Lung (tissue), 12 donors: Measurements from ENCODE around the gene TSPEAR. TPM values are rescaled to one million over a fixed set of nuclear protein-coding genes. Genes with fewer than 3 reads are reported as not detected.

Source experiments
- ATAC-seq: fragments of 200-7000 bp; cut with Tn5 transposase; one replicate; pipeline ENCODE4 v1.9.1; 2020; ENCODE audit warnings: moderate number of reproducible peaks; ENCODE audit not compliant: insufficient read depth, low FRiP score
- DNase-seq, 3 donors: peaks; one replicate each; pipeline ENCODE4 v3.0.0-alpha.2; 2013 to 2017
- H3K27ac ChIP-seq, 2 donors: one replicate each; pipeline ENCODE4 v1.5.1; 2013; ENCODE audit warnings: mild to moderate bottlenecking in 2 of 2, moderate library complexity in 2 of 2, control low read depth in 1 of 2, inconsistent platforms in 1 of 2, low read depth in 1 of 2, low read length in 1 of 2
- H3K27me3 ChIP-seq, 3 donors: one replicate each; pipeline ENCODE4 v1.5.1; 2013; ENCODE audit warnings: low read length in 2 of 3; ENCODE audit not compliant: control insufficient read depth in 3 of 3, insufficient read depth in 3 of 3
- H3K36me3 ChIP-seq, 4 donors: one replicate each; pipeline ENCODE4 v1.5.1; 2013; ENCODE audit warnings: low read length in 4 of 4, mild to moderate bottlenecking in 1 of 4, moderate library complexity in 1 of 4; ENCODE audit not compliant: control insufficient read depth in 4 of 4, insufficient read depth in 4 of 4
- H3K4me1 ChIP-seq, 5 donors: one replicate each; pipeline ENCODE4 v1.5.1; 2013; ENCODE audit warnings: low read length in 5 of 5, mild to moderate bottlenecking in 2 of 5, moderate library complexity in 1 of 5; ENCODE audit not compliant: control insufficient read depth in 5 of 5, insufficient read depth in 5 of 5
- H3K4me3 ChIP-seq: one replicate; pipeline ENCODE4 v1.5.1; 2013; ENCODE audit warnings: mild to moderate bottlenecking, control low read depth, moderate library complexity
- H3K9ac ChIP-seq, 2 donors: one replicate each; pipeline ENCODE4 v1.5.1; 2013; ENCODE audit warnings: low read length in 2 of 2, control low read depth in 1 of 2; ENCODE audit not compliant: insufficient read depth in 1 of 2
- H3K9me3 ChIP-seq, 4 donors: one replicate each; pipeline ENCODE4 v1.5.1; 2013; ENCODE audit warnings: low read length in 3 of 4, mild to moderate bottlenecking in 1 of 4, moderate library complexity in 1 of 4; ENCODE audit not compliant: control insufficient read depth in 4 of 4, insufficient read depth in 3 of 4
- WGBS, 2 donors: extraction: QIAGEN DNeasy Blood & Tissue Kit; methylation state at CpG; one replicate each; pipeline ENCODE4 v1.1.7; 2013; 5-methylcytosine and 5-hydroxymethylcytosine counted together
- polyA plus RNA-seq, 2 donors: library from polyadenylated mRNA; stranded (reverse); fragments of 200-250 nt; gene quantifications; one replicate each; pipeline ENCODE4 v1.2.1, GENCODE V29; 2013
- total RNA-seq, 2 donors: library from RNA; depleted of rRNA in 1 of 2; stranded (reverse); fragments of >200 nt in 1 of 2; gene quantifications; one replicate each; pipeline ENCODE4 v1.2.1, GENCODE V29; 2014 to 2021
- TF ChIP-seq, protein P1 (sequence below): IDR thresholded peaks from 2 replicates; pipeline ENCODE4 v1.5.1; 2012; ENCODE audit warnings: mild to moderate bottlenecking; ENCODE audit errors: control extremely low read depth, extremely low read depth
- donor health status: control.
- donor health status: control.
- donor health status: Bipolar disorder and iron deficiency.
- donor health status: healthy.
- donor health status: DM: yes; HTN: yes; CAD: no.

TSPEAR gene
- total and polyA plus RNA-seq, 4 donors, result 0.02 to 2.1 (median 0.27) TPM

DNA sequence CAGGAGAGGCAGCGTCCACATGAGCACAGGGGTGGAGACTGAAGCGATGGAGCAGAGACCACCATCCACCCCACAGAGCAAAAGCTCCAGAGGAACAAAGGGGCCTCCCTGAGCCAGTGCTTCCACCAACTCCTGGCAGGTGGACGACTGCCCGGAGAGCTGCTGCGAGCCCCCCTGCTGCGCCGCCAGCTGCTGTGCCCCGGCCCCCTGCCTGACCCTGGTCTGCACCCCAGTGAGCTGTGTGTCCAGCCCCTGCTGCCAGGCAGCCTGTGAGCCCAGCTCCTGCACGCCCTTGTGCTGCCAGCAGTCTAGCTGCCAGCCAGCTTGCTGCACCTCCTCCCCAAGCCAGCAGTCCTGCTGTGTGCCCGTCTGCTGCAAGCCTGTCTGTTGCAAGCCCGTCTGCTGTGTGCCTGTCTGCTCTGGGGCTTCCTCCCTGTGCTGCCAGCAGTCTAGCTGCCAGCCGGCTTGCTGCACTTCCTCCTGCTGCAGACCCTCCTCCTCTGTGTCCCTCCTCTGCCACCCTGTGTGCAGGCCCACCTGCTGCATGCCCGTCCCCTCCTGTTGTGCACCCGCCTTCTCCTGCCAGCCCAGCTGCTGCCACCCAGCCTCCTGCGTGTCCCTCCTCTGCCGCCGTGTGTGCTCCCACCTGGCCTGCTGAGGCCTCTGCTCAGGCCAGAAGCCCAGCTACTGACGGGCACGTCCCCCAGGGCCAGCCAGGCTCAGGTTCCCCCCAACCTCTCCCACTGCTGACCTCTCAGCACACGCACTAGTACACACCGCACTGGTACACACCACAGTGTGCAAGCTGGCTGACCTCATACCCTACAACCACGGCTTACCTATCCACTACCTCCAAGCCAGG lies 9.0 kb downstream of the TSPEAR start:
- Histone ChIP-seq H3K27me3 (peaks cover 18 to 61% (median 24%) of the 10 kb centered on the region in 3 donors), H3K9me3 (peaks cover 0 to 15% (median 0%) of the 10 kb centered on the region in 4 donors), H3K27ac (no peak overlapping the region), H3K4me1 (peaks cover 0 to 4% (median 0%) of the 10 kb centered on the region in 5 donors), H3K36me3 (no peaks in the 10 kb centered on the region), H3K4me3 (no peak overlapping the region), H3K9ac (no peak overlapping the region)
- DNase-seq, result no peak
- WGBS, 2 donors, result 77 to 78% methylated on average over 21 to 22 of the region's 22 CpGs
- TF ChIP-seq, protein P1, sequence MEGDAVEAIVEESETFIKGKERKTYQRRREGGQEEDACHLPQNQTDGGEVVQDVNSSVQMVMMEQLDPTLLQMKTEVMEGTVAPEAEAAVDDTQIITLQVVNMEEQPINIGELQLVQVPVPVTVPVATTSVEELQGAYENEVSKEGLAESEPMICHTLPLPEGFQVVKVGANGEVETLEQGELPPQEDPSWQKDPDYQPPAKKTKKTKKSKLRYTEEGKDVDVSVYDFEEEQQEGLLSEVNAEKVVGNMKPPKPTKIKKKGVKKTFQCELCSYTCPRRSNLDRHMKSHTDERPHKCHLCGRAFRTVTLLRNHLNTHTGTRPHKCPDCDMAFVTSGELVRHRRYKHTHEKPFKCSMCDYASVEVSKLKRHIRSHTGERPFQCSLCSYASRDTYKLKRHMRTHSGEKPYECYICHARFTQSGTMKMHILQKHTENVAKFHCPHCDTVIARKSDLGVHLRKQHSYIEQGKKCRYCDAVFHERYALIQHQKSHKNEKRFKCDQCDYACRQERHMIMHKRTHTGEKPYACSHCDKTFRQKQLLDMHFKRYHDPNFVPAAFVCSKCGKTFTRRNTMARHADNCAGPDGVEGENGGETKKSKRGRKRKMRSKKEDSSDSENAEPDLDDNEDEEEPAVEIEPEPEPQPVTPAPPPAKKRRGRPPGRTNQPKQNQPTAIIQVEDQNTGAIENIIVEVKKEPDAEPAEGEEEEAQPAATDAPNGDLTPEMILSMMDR, result no peak
- no peak for ATAC-seq

DNA sequence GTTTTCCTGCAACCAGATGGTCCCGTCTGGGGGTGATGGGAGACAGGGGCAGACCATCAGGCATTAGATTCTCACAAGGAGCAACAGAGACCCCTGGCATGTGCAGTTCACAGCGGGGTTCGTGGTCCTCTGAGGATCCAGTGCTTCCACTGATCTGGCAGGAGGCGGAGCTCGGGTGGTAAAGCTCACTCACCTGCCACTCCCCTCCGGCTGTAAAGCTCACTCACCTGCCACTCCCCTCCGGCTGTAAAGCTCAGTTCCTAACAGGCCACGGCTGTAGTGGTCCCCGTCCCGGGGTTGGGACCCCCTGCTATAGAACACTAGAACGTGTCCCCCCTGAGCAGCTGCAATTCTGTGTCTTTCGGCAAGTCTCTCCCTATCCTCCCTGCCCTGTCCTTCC lies 9.8 kb downstream of the TSPEAR start:
- TF ChIP-seq, protein P1, result no peak
- peaks cover 11 to 54% (median 21%) of the 10 kb centered on the region in 3 donors for H3K27me3 ChIP-seq
- no peak for ATAC-seq
- H3K9me3 ChIP-seq, result peaks cover 0 to 15% (median 0%) of the 10 kb centered on the region in 4 donors
- H3K4me1 ChIP-seq, result peaks cover 0 to 4% (median 0%) of the 10 kb centered on the region in 5 donors
- no peak overlapping the region for H3K4me3 ChIP-seq
- H3K27ac ChIP-seq, result no peak overlapping the region
- DNase-seq, result no peak
- 39 to 52% methylated on average over 12 of the region's 12 CpGs for WGBS, 2 donors
- no peak overlapping the region for H3K9ac ChIP-seq
- no peaks in the 10 kb centered on the region for H3K36me3 ChIP-seq

DNA sequence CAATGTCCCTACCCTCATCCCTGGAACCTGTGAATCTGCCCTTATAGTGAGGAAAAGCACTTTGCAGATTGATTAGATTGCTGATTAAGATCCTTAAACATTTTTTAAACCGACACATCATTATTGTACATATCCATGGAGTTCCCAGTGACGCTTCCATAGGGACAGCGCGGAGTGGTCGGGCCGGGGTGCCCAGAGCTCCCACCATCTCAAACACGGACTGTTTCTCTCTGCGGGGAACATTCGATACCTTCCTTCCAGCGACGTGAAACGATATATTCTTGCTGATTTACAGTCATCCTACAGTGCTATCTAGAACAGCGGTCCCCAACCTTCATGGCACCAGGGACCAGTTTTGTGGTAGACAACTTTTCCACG lies 10.4 kb downstream of the TSPEAR start:
- Histone ChIP-seq H3K4me3 (no peak overlapping the region), H3K4me1 (no peaks in the 10 kb centered on the region), H3K9ac (no peak overlapping the region), H3K27me3 (peaks cover 8 to 48% (median 16%) of the 10 kb centered on the region in 3 donors), H3K27ac (no peak overlapping the region), H3K9me3 (peaks cover 0 to 10% (median 0%) of the 10 kb centered on the region in 4 donors), H3K36me3 (no peaks in the 10 kb centered on the region)
- no peak for ATAC-seq
- no peak for DNase-seq
- 84 to 90% methylated on average over 14 of the region's 14 CpGs for WGBS, 2 donors
- TF ChIP-seq, protein P1, result no peak
